ENCODE measurements around the gene PGS1. TPM values are rescaled to one million over a fixed set of nuclear protein-coding genes. Genes with fewer than 3 reads are reported as not detected.

The PGS1 gene
- total RNA-seq, 2 donors from 2014 or later: 29.2 to 57.4 TPM

GRCh38 chr17:78340183-78340955 is 38.1 kb upstream of the PGS1 start:
- intact Hi-C loops (cut with DNase I): no loop called here
- TF ChIP-seq POLR2AphosphoS5 (IDR thresholded peaks at IDR 0.05): no peak
- TF ChIP-seq, protein P1, sequence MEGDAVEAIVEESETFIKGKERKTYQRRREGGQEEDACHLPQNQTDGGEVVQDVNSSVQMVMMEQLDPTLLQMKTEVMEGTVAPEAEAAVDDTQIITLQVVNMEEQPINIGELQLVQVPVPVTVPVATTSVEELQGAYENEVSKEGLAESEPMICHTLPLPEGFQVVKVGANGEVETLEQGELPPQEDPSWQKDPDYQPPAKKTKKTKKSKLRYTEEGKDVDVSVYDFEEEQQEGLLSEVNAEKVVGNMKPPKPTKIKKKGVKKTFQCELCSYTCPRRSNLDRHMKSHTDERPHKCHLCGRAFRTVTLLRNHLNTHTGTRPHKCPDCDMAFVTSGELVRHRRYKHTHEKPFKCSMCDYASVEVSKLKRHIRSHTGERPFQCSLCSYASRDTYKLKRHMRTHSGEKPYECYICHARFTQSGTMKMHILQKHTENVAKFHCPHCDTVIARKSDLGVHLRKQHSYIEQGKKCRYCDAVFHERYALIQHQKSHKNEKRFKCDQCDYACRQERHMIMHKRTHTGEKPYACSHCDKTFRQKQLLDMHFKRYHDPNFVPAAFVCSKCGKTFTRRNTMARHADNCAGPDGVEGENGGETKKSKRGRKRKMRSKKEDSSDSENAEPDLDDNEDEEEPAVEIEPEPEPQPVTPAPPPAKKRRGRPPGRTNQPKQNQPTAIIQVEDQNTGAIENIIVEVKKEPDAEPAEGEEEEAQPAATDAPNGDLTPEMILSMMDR (IDR thresholded peaks at IDR 0.05): no peak
- no peaks in the 10 kb centered on the region for H3K27me3 ChIP-seq (replicated peaks; ENCODE audit: insufficient read depth)
- no peak for DNase-seq (ENCODE audit: low spot score)
- peaks cover 3% of the 10 kb centered on the region for H3K4me1 ChIP-seq (replicated peaks)
- H3K27ac ChIP-seq: no peak overlapping the region
- no peak overlapping the region for H3K4me3 ChIP-seq
- H3K36me3 ChIP-seq: no peaks in the 10 kb centered on the region
- 80% methylated on average over 10 of the region's 10 CpGs for WGBS
- H3K9me3 ChIP-seq: no peaks in the 10 kb centered on the region

DNA sequence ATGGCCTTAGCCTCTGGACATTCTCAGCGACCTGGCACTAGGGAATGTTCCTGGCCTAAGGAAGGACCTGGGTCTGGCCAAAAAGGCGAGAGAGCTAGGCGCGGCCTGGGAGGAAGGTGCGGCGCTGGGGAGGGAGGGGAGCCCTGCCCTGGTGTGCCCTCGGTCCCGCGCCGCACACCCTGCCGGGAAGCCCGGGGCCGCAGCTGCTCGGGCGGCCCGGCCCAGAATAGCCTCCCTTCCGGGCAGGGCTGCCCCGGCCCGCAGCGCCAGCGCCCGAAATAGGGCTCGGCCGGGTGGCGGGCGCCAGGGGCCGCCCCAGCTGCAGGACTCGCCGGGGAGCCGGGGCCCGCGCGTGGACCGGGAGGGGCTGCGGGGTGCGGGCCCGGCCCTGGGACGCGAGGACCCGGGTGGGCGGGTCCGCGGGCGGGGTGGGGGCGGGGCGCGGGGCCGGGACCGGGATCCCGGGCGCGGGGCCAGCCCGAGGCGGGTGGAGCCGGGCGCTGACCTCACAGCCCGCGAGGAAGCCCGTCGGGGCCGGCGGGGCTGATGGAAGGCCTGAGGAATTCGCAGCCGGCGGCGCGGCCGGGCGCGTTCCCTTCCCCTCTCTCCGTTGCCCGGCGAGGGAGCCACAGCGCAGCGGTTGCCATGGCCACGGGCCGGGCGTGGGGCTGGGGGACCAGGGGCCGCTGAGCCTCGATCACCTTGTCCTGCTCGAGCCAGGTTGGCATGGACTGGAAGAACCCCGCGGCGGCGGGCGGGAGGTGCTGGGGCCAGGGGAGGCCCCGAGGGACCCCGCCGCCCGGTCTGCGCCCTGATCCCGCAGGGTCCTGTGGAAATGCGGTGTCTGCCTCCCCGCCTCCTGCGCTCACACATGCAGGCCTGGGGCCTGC is 36.6 kb upstream of the PGS1 start:
- peak overlapping the region; percentile 22 to 28 for H3K4me3 ChIP-seq
- H3K27ac ChIP-seq: peak overlapping the region; percentile 64 to 73
- 2% methylated on average over 36 of the region's 95 CpGs for WGBS
- H3K36me3 ChIP-seq: no peaks in the 10 kb centered on the region
- peaks cover 3% of the 10 kb centered on the region for H3K4me1 ChIP-seq (replicated peaks)
- TF ChIP-seq POLR2AphosphoS5 (IDR thresholded peaks at IDR 0.05) (no peak), POLR2A (IDR thresholded peaks at IDR 0.05) (peak; percentile 50)
- TF ChIP-seq, protein P1 (IDR thresholded peaks at IDR 0.05): peak in 1 of 4 experiments; percentile 25
- intact Hi-C loops (cut with DNase I): no loop called here
- DNase-seq (ENCODE audit: low spot score): peak; percentile 47
- no peaks in the 10 kb centered on the region for H3K27me3 ChIP-seq (replicated peaks; ENCODE audit: insufficient read depth)
- H3K9me3 ChIP-seq: no peaks in the 10 kb centered on the region

DNA sequence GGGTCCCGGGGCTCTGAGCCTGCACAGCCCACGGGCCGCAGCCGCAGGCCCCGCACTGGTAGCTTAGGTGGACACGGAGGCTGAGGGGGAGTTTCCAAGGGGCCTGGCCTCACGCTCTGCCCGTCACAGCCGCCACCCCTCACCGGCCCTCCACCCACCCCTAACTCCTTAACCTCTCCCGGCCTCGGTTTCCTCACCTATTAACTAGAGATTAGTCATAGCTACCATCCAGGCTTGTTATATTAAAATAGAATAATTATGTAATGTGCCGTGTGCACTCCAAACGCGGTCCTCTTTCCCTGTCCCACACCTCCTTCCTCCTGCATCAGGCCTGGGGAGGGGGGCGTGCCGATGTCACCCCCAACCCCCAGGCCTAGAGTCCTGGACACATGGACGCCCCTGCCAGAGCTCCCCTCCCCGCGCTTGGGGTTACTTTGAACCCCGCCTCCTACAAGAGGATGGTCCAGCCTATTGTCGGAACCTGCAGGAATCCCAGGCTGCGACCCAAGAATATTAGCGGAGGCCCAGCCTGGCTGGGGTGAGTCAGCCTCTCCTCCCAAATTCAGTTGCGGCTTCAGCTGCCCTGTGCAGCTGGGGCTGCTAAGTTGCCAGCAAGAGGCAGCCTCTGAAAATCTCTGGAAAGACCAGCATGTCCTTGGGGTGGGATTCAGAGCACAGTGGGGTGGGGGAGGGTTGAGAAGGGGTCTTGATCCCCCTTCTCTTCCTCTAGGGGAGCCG is 35.8 kb upstream of the PGS1 start:
- TF ChIP-seq POLR2AphosphoS5 (IDR thresholded peaks at IDR 0.05) (no peak), POLR2A (IDR thresholded peaks at IDR 0.05) (no peak)
- TF ChIP-seq, protein P1 (IDR thresholded peaks at IDR 0.05): no peak
- WGBS: 36% methylated on average over 26 of the region's 26 CpGs
- H3K36me3 ChIP-seq: no peaks in the 10 kb centered on the region
- peak overlapping the region; percentile 64 to 73 for H3K27ac ChIP-seq
- DNase-seq (ENCODE audit: low spot score): no peak
- H3K27me3 ChIP-seq (replicated peaks; ENCODE audit: insufficient read depth): no peaks in the 10 kb centered on the region
- H3K4me3 ChIP-seq: peak overlapping the region; percentile 22 to 28
- H3K9me3 ChIP-seq: no peaks in the 10 kb centered on the region
- intact Hi-C loops (cut with DNase I): no loop called here
- peaks cover 3% of the 10 kb centered on the region for H3K4me1 ChIP-seq (replicated peaks)

- Histone ChIP-seq H3K27me3 (replicated peaks; ENCODE audit: insufficient read depth) (no peaks in the 10 kb centered on the region), H3K9me3 (no peaks in the 10 kb centered on the region), H3K27ac (peak overlapping the region; percentile 64 to 73), H3K4me3 (no peak overlapping the region), H3K4me1 (replicated peaks) (peaks cover 3% of the 10 kb centered on the region), H3K36me3 (no peaks in the 10 kb centered on the region)
- 21% methylated on average over 5 of the region's 5 CpGs for WGBS
- DNase-seq (ENCODE audit: low spot score): no peak
- TF ChIP-seq, protein P1 (IDR thresholded peaks at IDR 0.05): no peak
- TF ChIP-seq POLR2AphosphoS5 (IDR thresholded peaks at IDR 0.05) (no peak), POLR2A (IDR thresholded peaks at IDR 0.05) (no peak)
- intact Hi-C loops (cut with DNase I): no loop called here
Measured at GRCh38 chr17:78343187-78343542, 35.3 kb upstream of the PGS1 start.

All from prostate gland (tissue), 2 donors.